Fibroblast of the aortic adventitia (primary cell): ENCODE results near the gene SSH2. TPM values are rescaled to one million over a fixed set of nuclear protein-coding genes. Genes with fewer than 3 reads are reported as not detected.

Experiments
- DNase-seq: peaks from one replicate; pipeline ENCODE4 v3.0.0-alpha.2; 2010; ENCODE audit warnings: low read depth
- H3K4me3 ChIP-seq: 2 replicates; pipeline ENCODE4 v1.5.1; 2011; ENCODE audit warnings: low read depth, mild to moderate bottlenecking, control low read depth, low read length, moderate library complexity
- small RNA-seq: library from RNA; depleted of rRNA; stranded (forward); fragments of <200 nt; gene quantifications from one replicate; pipeline ENCODE3, GENCODE V24; 2012
- total RNA-seq: library from RNA; depleted of rRNA; stranded (reverse); fragments of >200 nt; gene quantifications from 2 replicates; pipeline ENCODE4 v1.2.3, GENCODE V29; 2012; ENCODE audit warnings: low replicate concordance
- TF ChIP-seq, protein P1 (sequence below): IDR thresholded peaks from 2 replicates; pipeline ENCODE4 v1.5.1; 2011; ENCODE audit warnings: mild to moderate bottlenecking, low read length, control low read depth, inconsistent platforms; ENCODE audit not compliant: insufficient read depth

SSH2 gene
- total RNA-seq, 1 donor = 21.1 TPM

DNA sequence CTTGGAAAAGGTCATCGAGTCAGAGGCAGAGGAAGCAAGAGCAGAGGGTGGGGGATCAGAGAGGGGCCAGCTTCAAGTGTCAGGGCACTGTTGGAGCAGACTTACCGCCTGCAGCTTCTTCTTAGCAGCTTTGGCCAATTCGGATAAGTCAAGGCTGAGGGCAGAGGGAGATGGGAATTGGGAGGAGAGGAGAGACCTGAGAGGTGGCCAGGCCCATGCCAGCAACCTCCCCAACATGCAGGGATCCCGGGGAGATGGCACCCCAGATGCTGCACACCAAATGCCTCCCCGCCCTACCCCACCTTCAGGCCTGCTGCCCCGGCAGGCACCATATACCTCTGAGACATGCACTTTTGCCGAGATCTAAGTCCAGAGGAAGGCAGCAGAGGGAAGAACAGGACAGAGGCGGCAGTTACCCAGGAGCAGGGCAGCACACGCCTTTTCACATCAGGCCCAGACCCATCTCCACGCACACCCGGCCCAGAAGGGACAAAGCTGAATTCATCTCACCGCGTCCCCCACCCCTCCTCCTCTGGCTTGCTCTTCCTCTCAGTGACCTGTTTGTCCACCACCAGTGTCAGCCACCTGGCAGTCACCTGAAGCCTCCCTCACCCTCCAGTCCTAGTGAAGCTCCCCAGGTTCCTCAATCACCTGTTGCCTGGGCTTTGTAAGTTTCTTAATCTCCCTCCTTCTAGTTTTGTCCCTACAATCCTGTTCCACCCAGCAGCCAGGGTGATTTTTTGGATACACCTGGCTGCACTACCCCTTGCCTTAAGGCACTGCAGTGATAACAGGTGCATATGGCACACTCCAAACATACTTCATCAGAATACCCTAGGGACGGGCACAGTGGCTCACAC, 351.2 kb downstream of the SSH2 start:
- no peak overlapping the region for H3K4me3 ChIP-seq
- DNase-seq = no peak
- TF ChIP-seq, protein P1, sequence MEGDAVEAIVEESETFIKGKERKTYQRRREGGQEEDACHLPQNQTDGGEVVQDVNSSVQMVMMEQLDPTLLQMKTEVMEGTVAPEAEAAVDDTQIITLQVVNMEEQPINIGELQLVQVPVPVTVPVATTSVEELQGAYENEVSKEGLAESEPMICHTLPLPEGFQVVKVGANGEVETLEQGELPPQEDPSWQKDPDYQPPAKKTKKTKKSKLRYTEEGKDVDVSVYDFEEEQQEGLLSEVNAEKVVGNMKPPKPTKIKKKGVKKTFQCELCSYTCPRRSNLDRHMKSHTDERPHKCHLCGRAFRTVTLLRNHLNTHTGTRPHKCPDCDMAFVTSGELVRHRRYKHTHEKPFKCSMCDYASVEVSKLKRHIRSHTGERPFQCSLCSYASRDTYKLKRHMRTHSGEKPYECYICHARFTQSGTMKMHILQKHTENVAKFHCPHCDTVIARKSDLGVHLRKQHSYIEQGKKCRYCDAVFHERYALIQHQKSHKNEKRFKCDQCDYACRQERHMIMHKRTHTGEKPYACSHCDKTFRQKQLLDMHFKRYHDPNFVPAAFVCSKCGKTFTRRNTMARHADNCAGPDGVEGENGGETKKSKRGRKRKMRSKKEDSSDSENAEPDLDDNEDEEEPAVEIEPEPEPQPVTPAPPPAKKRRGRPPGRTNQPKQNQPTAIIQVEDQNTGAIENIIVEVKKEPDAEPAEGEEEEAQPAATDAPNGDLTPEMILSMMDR = no peak

DNA sequence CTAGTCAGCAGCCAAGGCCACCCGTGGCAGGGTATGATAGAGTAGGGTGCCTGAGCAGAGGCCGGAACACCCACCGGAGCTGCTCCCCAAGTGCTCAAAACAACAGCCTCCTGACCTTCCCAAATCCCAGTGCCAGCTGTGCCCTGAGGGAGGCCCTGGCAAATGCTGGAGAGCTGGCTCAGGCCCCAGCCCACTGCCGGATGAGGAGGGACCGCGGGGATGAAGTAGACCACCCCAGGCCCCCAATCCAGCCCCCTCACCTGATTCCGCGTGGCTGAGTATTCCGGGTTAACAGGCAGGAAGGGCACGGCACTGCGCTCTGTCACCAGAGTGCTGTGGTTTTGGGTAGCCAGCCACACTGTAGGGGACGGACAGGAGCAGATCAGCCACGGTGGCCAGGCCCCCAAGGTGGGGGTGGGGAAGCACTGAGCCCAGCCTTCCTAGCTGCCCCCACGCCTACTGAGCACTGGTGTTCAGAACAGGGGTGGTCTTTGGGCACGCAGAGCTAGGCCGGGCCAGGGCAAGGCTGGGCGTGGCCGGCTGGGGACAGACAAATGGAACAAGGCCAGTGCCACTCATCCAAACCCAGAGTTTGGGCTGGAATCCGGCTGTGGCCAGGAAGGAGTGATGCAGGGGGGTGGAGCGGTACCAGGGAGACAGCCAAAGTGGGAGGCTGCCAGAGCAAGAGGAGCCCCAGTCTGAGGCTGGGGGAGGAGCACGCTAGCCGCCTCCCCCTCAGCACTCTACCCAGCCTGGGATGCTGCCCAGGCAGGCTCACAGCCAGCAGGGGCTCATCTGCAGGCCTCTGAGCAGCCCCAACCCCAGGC, 352.4 kb downstream of the SSH2 start:
- no peak overlapping the region for H3K4me3 ChIP-seq
- peak; percentile 65 for DNase-seq
- TF ChIP-seq, protein P1 = no peak

DNA sequence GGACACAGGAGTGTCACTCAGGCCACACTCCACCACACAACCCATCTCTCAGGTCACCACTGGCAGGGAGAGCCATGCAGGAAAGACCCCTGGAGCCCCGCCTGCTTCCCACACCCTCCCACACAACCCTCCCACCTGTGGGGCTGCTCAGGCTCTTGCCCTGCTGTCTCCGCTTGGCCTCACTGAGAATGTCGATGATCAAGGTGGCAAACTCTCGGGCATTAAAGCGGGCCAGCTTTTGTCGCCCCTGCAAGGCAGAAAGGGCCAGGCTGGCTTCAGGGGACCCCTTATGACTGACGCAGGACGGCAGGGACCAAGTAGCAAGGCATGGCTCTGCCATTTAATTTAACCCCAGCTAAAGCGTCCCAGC, 353.0 kb downstream of the SSH2 start:
- TF ChIP-seq, protein P1 = no peak
- DNase-seq = no peak
- H3K4me3 ChIP-seq = no peak overlapping the region

DNA sequence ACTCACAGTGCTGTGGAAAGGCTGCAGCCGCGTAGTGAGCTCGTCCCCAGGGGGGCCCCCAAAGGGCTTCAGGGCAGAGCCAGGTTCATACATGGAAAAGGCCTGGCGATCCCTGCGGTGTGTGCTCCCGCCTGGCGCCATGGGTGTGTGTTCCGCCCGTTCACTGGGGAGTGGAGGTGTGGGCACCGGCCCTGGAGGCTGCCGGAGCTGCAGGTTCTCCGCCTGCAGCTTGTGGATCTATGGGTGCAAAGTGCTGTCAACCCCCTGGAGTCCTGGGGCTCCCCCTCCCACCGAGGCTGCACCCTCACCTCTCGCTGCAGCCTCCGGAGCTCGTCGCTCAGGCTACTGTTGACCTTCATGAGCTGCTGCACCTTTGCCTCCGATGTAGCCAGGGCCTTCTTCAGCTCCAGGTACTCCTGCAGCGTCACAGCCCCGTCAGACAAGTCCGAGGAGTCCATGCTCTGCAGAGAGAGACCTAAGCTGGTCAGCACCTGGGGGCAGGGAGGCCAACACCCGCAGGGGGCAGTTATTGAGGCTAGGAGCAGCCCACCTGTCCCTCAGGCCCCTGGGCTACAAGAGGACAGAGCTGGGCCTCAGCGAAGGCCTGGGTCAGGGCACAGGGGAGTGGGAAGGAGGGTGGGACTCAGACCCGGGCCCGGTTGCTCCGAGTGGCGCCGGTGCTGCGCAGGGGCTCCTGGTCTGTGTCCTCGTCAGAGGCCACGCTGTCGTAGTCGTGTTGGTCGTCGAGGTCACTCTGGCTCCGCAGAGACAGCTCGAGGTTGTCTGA, 353.6 kb downstream of the SSH2 start:
- TF ChIP-seq, protein P1 = no peak
- H3K4me3 ChIP-seq = no peak overlapping the region
- no peak for DNase-seq

Small RNA genes lying within 50 kb of the gene (small RNA-seq; reads per million reads assigned to genes)
- not detected for gene RF00156
- not detected for gene RF01210
- not detected for gene RNU6-920P

Other genes starting within 250 kb of the SSH2 start
- gene EFCAB5, start 11.4 kb upstream of the SSH2 start, total RNA-seq = 0.36 and 1.3 TPM in 2 replicates
- gene NSRP1, start 186.6 kb upstream of the SSH2 start, total RNA-seq = 13.4 and 22.1 TPM in 2 replicates